ENCODE results near the gene PDGFD.

PDGFD gene

GRCh38 chr11:104122011-104122635 lies 41.8 kb downstream of the PDGFD start:
- no peak overlapping the region for H3K4me2 ChIP-seq
- H3K9ac ChIP-seq, result no peak overlapping the region
- H3K79me2 ChIP-seq (ENCODE audit: insufficient read depth, low read depth), result no peaks in the 10 kb centered on the region
- H2AFZ ChIP-seq (ENCODE audit: low read depth), result no peak overlapping the region
- TF ChIP-seq CTCF (conservative IDR thresholded peaks at IDR 0.05; ENCODE audit: low read depth, low read length), result no peak
- H3K27ac ChIP-seq, result no peak overlapping the region
- H3K4me1 ChIP-seq (ENCODE audit: low read depth, poor library complexity, severe bottlenecking), result no peaks in the 10 kb centered on the region
- no peaks in the 10 kb centered on the region for H3K36me3 ChIP-seq (ENCODE audit: insufficient read depth)
- no peaks in the 10 kb centered on the region for H4K20me1 ChIP-seq (ENCODE audit: insufficient read depth)
- H3K4me3 ChIP-seq (IDR thresholded peaks at IDR 0.05; ENCODE audit: insufficient read depth, low read depth, low read length), result no peak overlapping the region
- H3K27me3 ChIP-seq (ENCODE audit: insufficient read depth, low read depth), result no peaks in the 10 kb centered on the region

GRCh38 chr11:104120493-104121137 lies 43.3 kb downstream of the PDGFD start:
- Histone ChIP-seq H3K9ac (no peak overlapping the region), H3K79me2 (ENCODE audit: insufficient read depth, low read depth) (no peaks in the 10 kb centered on the region), H4K20me1 (ENCODE audit: insufficient read depth) (no peaks in the 10 kb centered on the region), H3K27ac (no peak overlapping the region), H3K4me1 (ENCODE audit: low read depth, poor library complexity, severe bottlenecking) (no peaks in the 10 kb centered on the region), H3K27me3 (ENCODE audit: insufficient read depth, low read depth) (no peaks in the 10 kb centered on the region), H2AFZ (ENCODE audit: low read depth) (no peak overlapping the region), H3K4me3 (IDR thresholded peaks at IDR 0.05; ENCODE audit: insufficient read depth, low read depth, low read length) (no peak overlapping the region), H3K4me2 (no peak overlapping the region), H3K36me3 (ENCODE audit: insufficient read depth) (no peaks in the 10 kb centered on the region)
- TF ChIP-seq CTCF (conservative IDR thresholded peaks at IDR 0.05; ENCODE audit: low read depth, low read length), result no peak

- Histone ChIP-seq H2AFZ (ENCODE audit: low read depth) (no peak overlapping the region), H3K4me1 (ENCODE audit: low read depth, poor library complexity, severe bottlenecking) (no peaks in the 10 kb centered on the region), H3K4me3 (IDR thresholded peaks at IDR 0.05; ENCODE audit: insufficient read depth, low read depth, low read length) (no peak overlapping the region), H3K9ac (no peak overlapping the region), H3K4me2 (no peak overlapping the region), H3K27ac (no peak overlapping the region), H4K20me1 (ENCODE audit: insufficient read depth) (no peaks in the 10 kb centered on the region), H3K79me2 (ENCODE audit: insufficient read depth, low read depth) (no peaks in the 10 kb centered on the region), H3K27me3 (ENCODE audit: insufficient read depth, low read depth) (no peaks in the 10 kb centered on the region), H3K36me3 (ENCODE audit: insufficient read depth) (no peaks in the 10 kb centered on the region)
- TF ChIP-seq CTCF (conservative IDR thresholded peaks at IDR 0.05; ENCODE audit: low read depth, low read length), result no peak
Observed at GRCh38 chr11:104118105-104118744, 45.7 kb downstream of the PDGFD start.

GRCh38 chr11:104113541-104113940 lies 50.4 kb downstream of the PDGFD start:
- no peaks in the 10 kb centered on the region for H3K4me1 ChIP-seq (ENCODE audit: low read depth, poor library complexity, severe bottlenecking)
- no peaks in the 10 kb centered on the region for H3K27me3 ChIP-seq (ENCODE audit: insufficient read depth, low read depth)
- no peak overlapping the region for H2AFZ ChIP-seq (ENCODE audit: low read depth)
- H3K9ac ChIP-seq, result no peak overlapping the region
- H3K79me2 ChIP-seq (ENCODE audit: insufficient read depth, low read depth), result no peaks in the 10 kb centered on the region
- H3K27ac ChIP-seq, result no peak overlapping the region
- no peak overlapping the region for H3K4me2 ChIP-seq
- TF ChIP-seq CTCF (conservative IDR thresholded peaks at IDR 0.05; ENCODE audit: low read depth, low read length), result no peak
- no peak overlapping the region for H3K4me3 ChIP-seq (IDR thresholded peaks at IDR 0.05; ENCODE audit: insufficient read depth, low read depth, low read length)
- no peaks in the 10 kb centered on the region for H3K36me3 ChIP-seq (ENCODE audit: insufficient read depth)
- H4K20me1 ChIP-seq (ENCODE audit: insufficient read depth), result no peaks in the 10 kb centered on the region
